ENCODE results near the gene ABCC3.

GRCh38 chr17:50589095-50589705 lies 45.5 kb upstream of the ABCC3 start:
- no peak for TF ChIP-seq CTCF (IDR thresholded peaks at IDR 0.05)
- TF ChIP-seq POLR2AphosphoS5 (IDR thresholded peaks at IDR 0.05) = no peak
- no peak for TF ChIP-seq POLR2A (IDR thresholded peaks at IDR 0.05)

Data from breast epithelium (tissue), 3 donors.